GM20431 (cell line): Measurements from ENCODE around the gene UBE2K.
"Not testable (repeated sequence)": the region's sequence is repeated elsewhere in the genome, so short reads cannot be mapped to it uniquely, and the experiment has no call there.

ENCODE experiments used
- in situ Hi-C: fragments of 300-500 bp; cut with MseI, MboI; formaldehyde crosslinking; loops from one replicate; pipeline ENCODE4 v1.15.0; 2020; ENCODE audit warnings: low sequenced_read_pairs; ENCODE audit not compliant: unreplicated experiment

The UBE2K gene

GRCh38 chr4:39719804-39720580 lies 22.1 kb downstream of the UBE2K start:
- in situ Hi-C loops, result no loop called here

- in situ Hi-C loops, result not testable (repeated sequence)
These were observed 23.3 kb downstream of the UBE2K start for GRCh38 chr4:39721273-39721672.

GRCh38 chr4:39721788-39722187 lies 23.9 kb downstream of the UBE2K start:
- in situ Hi-C loops, result no loop called here

- in situ Hi-C loops, result no loop called here
These were observed 31.6 kb downstream of the UBE2K start for GRCh38 chr4:39729557-39729956.

GRCh38 chr4:39730072-39730471 lies 32.1 kb downstream of the UBE2K start:
- in situ Hi-C loops, result no loop called here

- in situ Hi-C loops, result no loop called here
These were observed 34.0 kb downstream of the UBE2K start for GRCh38 chr4:39731908-39732307.

- in situ Hi-C loops, result no loop called here
These were observed 34.8 kb downstream of the UBE2K start for GRCh38 chr4:39732728-39733127.

GRCh38 chr4:39739591-39739990 lies 41.7 kb downstream of the UBE2K start:
- in situ Hi-C loops, result not testable (repeated sequence)

- in situ Hi-C loops, result no loop called here
These were observed 43.5 kb downstream of the UBE2K start for GRCh38 chr4:39741401-39741800.

GRCh38 chr4:39745920-39746319 lies 48.0 kb downstream of the UBE2K start:
- in situ Hi-C loops, result no loop called here

- in situ Hi-C loops, result no loop called here
These were observed 52.3 kb downstream of the UBE2K start for GRCh38 chr4:39750216-39750615.

GRCh38 chr4:39754309-39754708 lies 56.4 kb downstream of the UBE2K start:
- in situ Hi-C loops, result no loop called here

GRCh38 chr4:39756159-39756558 lies 58.2 kb downstream of the UBE2K start:
- in situ Hi-C loops, result no loop called here

GRCh38 chr4:39758176-39758575 lies 60.2 kb downstream of the UBE2K start:
- in situ Hi-C loops, result no loop called here

- in situ Hi-C loops, result no loop called here
These were observed 61.6 kb downstream of the UBE2K start for GRCh38 chr4:39759569-39759968.

- in situ Hi-C loops, result no loop called here
These were observed 63.2 kb downstream of the UBE2K start for GRCh38 chr4:39761005-39761667.

- in situ Hi-C loops, result no loop called here
These were observed 66.0 kb downstream of the UBE2K start for GRCh38 chr4:39763714-39764572.

GRCh38 chr4:39770005-39770404 lies 72.1 kb downstream of the UBE2K start:
- in situ Hi-C loops, result no loop called here

GRCh38 chr4:39770471-39770870 lies 72.5 kb downstream of the UBE2K start:
- in situ Hi-C loops, result no loop called here

- in situ Hi-C loops, result no loop called here
These were observed 73.2 kb downstream of the UBE2K start for GRCh38 chr4:39770969-39771724.
